Activated naive CD4-positive, alpha-beta T cell treated with anti-CD3 and anti-CD28 coated beads, Interleukin-2, amount 50 U/mL, for 16 hours (primary cell): ENCODE results near the gene AP1S3.
A peak's percentile ranks its signal among the peaks of the same experiment; 100 is the strongest.
"Not testable (repeated sequence)": the region's sequence is repeated elsewhere in the genome, so short reads cannot be mapped to it uniquely, and the experiment has no call there.

Experiments
- DNase-seq: peaks from one replicate; pipeline ENCODE4 v3.0.0-alpha.2; 2020

Gene AP1S3

GRCh38 chr2:223797811-223798721, 39.3 kb downstream of the AP1S3 start:
- DNase-seq, result no peak

- DNase-seq, result no peak
Observed at GRCh38 chr2:223797037-223797436, 40.3 kb downstream of the AP1S3 start.

- DNase-seq, result no peak
Observed at GRCh38 chr2:223789423-223789822, 48.0 kb downstream of the AP1S3 start.

GRCh38 chr2:223788826-223789225, 48.6 kb downstream of the AP1S3 start:
- no peak for DNase-seq

GRCh38 chr2:223788106-223788505, 49.3 kb downstream of the AP1S3 start:
- not testable (repeated sequence) for DNase-seq

GRCh38 chr2:223787358-223787757, 50.0 kb downstream of the AP1S3 start:
- no peak for DNase-seq

- DNase-seq, result no peak
Observed at GRCh38 chr2:223786943-223787342, 50.4 kb downstream of the AP1S3 start.

- DNase-seq, result no peak
Observed at GRCh38 chr2:223786236-223786635, 51.1 kb downstream of the AP1S3 start.

GRCh38 chr2:223784221-223784772, 53.1 kb downstream of the AP1S3 start:
- no peak for DNase-seq

- DNase-seq, result no peak
Observed at GRCh38 chr2:223782629-223783028, 54.8 kb downstream of the AP1S3 start.

GRCh38 chr2:223781560-223781959, 55.8 kb downstream of the AP1S3 start:
- no peak for DNase-seq

- peak; percentile 45 for DNase-seq
Observed at GRCh38 chr2:223779877-223780276, 57.5 kb downstream of the AP1S3 start.

- no peak for DNase-seq
Observed at GRCh38 chr2:223774193-223774592, 63.2 kb downstream of the AP1S3 start.

GRCh38 chr2:223772363-223772762, 65.0 kb downstream of the AP1S3 start:
- DNase-seq, result no peak

- DNase-seq, result no peak
Observed at GRCh38 chr2:223771475-223771874, 65.9 kb downstream of the AP1S3 start.

GRCh38 chr2:223768179-223768578, 69.2 kb downstream of the AP1S3 start:
- no peak for DNase-seq

GRCh38 chr2:223767341-223767740, 70.0 kb downstream of the AP1S3 start:
- no peak for DNase-seq

GRCh38 chr2:223765221-223765785, 72.1 kb downstream of the AP1S3 start:
- DNase-seq, result no peak

GRCh38 chr2:223764796-223765195, 72.6 kb downstream of the AP1S3 start:
- no peak for DNase-seq

GRCh38 chr2:223762853-223763252, 74.5 kb downstream of the AP1S3 start:
- no peak for DNase-seq

GRCh38 chr2:223761746-223762145, 75.6 kb downstream of the AP1S3 start:
- not testable (repeated sequence) for DNase-seq

- no peak for DNase-seq
Observed at GRCh38 chr2:223760838-223761502, 76.4 kb downstream of the AP1S3 start.
